Inflammatory macrophage (primary cell): Measurements from ENCODE around the gene HAUS5.
"Not testable (repeated sequence)": the region's sequence is repeated elsewhere in the genome, so short reads cannot be mapped to it uniquely, and the experiment has no call there.

Experiments used
- DNase-seq, 2 donors: peaks; one replicate each; pipeline ENCODE4 v3.0.0-alpha.2; 2020 to 2022
- total RNA-seq, 18 experiments: gene quantifications; one replicate each; lab custom pipeline; 2026; ENCODE audit warnings: mixed read lengths in 6 of 18, inconsistent platforms in 2 of 18; lab: John Stamatoyannopoulos, UW

HAUS5 gene, protein sequence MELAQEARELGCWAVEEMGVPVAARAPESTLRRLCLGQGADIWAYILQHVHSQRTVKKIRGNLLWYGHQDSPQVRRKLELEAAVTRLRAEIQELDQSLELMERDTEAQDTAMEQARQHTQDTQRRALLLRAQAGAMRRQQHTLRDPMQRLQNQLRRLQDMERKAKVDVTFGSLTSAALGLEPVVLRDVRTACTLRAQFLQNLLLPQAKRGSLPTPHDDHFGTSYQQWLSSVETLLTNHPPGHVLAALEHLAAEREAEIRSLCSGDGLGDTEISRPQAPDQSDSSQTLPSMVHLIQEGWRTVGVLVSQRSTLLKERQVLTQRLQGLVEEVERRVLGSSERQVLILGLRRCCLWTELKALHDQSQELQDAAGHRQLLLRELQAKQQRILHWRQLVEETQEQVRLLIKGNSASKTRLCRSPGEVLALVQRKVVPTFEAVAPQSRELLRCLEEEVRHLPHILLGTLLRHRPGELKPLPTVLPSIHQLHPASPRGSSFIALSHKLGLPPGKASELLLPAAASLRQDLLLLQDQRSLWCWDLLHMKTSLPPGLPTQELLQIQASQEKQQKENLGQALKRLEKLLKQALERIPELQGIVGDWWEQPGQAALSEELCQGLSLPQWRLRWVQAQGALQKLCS
- total RNA-seq: 1.3 to 12.1 (median 7.3) reads per million in 18 experiments

DNA sequence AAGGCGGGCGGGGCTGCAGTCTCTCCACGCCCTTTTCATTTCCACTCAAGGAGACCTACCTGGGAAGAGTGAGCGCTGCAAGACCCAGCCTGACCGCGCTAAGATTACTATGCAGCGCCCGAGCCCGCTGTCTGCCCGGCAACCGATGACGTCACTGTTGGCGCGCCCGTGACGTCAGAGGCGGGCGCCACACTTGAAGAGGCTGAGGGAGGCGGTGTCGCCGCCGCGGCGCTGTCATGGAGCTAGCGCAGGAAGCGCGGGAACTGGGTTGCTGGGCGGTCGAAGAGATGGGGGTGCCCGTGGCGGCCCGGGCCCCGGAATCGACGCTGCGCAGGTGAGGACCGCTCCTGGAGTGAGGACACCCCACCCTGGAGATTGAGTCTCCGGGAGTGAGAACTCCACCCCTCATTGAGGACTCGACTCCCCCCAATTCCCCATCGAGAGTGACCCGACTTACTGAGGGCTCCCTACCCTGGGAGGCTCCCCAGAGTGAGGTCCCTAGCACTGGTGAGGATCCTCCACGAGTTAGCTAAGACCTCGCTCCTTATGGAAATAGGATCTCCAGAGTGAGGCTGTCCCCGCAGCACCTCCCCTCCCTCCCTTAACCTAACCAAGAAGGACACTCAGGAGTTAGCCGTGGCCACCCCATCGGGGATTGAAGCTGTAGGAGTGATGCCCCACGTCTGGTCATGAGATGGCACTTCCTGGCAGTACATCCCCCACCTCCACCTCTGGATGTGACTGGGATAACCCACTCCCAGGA lies at the start of gene HAUS5:
HAUS5 (plus strand) TSS at position 177 of the 763 bp plus-strand sequence; CDS start at position 237, 60 bp downstream.
- peak; percentile 95 to 96 for DNase-seq

DNA sequence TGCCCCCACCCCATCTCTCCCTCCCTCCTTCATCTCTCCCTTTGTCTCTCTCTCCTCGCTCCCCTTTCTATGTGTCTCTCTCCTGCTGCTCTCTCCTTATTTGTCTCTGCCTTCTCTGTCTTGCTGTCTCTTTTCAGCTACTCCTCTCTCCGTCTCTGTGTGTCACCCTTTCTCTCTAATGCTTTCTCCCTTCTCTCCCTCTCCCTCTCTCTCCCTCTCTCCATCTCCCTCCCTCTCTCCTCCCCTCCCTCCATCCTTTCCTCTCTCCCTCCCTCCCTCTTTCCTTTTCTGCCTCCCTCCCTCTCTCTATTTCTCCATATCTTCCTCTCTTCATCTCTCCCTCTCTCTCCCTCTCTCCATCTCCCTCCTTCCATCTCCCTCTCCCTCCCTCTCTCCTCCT lies 49.8 kb upstream of the HAUS5 start:
- no peak for DNase-seq

DNA sequence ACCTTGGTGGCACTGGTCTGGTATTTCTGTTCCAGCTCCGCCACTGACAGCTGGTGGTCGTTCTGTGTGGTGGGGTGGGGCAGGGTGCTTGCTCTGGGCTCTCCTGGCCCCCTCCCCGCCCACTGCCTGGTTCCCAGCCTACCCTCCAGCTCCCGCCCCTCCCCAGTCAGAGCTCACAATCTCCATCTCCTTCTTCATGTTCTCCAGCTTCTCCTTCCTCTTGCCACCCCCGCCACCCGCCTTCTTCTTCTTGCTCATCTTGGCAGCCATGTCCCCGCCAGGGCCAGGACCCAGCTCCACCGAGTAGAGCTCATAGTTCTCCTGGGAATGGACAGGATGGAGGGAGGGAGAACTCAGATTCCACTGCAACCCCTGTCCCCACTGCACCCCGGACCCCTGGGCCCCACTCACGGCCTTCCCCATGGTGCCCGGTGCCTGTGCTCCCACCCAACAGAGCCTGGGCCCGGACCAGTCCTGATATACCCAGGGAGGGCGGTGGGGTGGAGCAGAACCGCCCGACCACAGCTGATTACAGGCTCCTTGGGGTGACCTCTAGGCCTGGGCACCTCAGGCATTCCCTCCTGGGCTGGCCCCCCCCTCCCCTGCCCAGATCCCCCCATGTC lies 49.2 kb upstream of the HAUS5 start, which contains the start of gene ATP4A:
ATP4A (minus strand) TSS at position 452 of the 623 bp plus-strand sequence; CDS start at position 423, 29 bp downstream.
- no peak for DNase-seq

DNA sequence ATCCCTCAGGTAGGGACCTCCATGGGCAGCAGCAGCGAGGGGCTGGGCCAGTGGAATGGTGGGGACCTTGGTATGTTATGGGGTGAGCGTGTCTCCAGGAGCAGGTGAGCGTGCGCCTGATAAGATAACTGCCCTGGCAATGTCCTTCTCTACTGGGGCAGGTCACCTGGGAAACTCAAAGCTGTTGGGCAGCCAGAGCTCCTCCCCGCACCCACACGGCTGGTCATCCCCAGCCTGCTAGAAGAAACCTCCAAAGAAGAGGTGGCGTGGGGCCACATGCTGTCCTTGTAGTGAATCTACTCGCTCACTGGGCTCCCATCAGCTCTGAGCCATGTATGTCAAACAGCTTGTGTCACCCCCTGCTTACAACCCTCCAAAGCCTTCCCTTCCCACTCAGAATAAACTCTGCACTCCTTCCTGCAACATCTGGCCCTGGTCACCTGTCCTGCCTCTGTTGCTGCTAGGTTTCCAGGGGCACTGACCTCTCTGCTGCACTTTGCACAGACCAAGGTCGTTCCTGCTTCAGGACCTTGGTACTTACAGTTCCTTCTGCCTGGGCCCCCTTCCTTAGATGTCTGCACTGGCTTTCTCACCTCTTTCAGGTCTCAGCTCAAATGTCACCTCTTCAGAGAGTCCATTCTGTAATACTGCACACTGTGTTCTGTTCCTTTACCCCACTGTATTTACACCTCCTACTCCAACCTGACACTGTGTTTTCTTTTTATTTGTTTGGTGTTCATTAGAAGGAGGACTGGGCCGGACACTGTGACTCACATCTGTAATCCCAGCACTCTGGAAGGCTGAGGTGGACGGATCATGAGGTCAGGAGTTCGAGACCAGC lies 47.3 kb upstream of the HAUS5 start:
- no peak for DNase-seq

DNA sequence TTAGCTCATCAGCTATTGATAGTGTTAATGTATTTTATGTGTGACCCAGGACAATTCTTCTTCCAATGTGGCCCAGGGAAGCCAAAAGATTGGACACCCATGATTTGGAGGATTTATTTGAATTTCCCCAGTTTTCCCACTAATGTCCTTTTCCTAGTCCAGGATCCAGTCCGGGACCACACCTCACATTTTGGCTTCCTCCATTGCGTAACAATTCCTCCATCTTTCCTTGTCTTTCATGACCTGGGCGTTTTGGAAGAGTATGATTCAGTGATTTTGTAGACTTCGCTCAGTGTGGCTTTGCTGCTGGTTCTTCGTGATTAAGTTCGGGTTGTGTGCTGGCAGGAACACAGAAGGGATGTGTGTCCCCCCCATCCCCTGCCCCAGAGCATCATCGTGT lies 45.8 kb upstream of the HAUS5 start:
- DNase-seq: no peak

DNA sequence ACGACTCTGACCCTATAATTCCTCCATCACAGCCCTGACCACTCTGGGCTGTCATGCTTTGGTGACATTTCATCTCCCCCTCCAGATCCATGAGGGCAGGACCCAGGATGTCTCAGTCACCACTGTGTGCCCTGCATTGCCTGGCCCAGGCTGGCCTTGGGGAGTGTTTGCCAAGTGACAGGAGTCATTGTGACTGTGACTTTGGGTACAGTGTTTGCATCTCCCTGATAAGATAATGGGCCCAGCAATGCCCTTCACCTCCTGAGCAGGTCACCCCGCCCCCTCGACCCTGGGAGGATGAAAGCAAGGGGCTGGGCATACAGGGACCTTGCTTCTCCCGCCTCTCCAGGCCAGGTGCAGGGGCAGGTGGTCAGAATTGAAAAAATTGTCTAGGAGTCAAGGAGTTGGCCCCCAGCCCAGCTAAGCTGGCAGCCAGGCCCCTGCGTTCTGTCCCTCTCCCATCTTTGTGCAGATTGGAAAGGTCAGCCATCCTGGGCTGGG lies 43.2 kb upstream of the HAUS5 start:
- no peak for DNase-seq

DNA sequence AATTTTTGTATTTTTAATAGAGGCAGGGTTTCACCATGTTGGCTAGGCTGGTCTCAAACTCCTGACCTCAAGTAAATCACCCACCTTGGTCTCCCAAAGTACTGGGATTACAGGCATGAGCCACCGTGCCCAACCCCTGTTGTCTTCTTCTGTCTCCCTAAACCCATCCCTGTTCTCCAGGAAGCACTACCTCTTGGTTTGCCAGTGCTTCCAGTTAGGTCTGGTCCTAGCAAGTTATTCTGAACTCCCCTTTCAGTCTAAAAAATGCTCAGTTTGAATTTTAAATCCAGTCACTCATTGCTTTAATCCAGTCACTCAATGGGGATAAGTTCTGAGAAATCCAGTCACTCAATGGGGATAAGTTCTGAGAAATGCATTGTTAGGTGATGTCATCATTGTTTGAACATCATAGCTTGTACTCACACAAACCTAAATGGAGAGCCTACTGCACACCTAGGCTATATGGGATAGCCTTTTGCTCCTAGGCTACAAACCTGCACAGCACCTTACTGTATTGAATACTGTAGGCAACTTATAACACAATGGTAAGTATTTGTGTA lies 41.0 kb upstream of the HAUS5 start:
- DNase-seq: no peak

DNA sequence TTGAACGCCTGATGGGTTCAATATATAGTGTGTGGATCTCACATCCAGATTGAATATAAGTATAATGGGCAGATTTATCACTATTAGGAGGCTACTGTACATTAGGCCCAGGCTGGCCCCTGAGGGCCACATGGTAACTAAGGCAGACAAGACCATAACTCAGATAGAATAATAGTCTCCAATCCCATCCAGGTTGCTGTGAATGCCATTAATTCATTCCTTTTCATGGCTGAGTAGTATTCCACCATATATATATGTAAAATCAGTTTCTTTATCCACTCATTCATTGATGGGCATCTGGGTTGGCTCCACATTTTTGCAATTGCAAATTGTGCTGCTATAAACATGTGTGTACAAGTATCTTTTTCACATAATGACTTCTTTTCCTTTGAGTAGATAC lies 34.6 kb upstream of the HAUS5 start:
- DNase-seq: no peak

DNA sequence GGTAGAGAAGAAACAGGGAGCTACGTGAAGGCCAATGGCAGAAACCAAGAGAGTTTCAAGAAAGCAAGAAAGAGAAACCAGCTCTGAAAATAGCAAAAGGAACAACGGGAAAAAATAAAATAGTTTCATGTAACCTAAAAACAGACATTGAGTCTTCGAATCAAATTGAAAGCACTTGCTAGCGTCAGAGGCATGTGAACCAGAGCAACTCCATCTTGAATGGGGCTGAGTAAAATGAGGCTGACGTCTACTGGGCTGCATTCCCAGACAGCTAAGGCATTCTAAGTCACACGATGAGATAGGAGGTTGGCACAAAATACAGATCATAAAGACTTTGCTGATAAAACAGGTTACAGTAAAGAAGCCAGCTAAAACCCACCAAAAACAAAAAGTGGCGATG lies 33.8 kb upstream of the HAUS5 start:
- no peak for DNase-seq

DNA sequence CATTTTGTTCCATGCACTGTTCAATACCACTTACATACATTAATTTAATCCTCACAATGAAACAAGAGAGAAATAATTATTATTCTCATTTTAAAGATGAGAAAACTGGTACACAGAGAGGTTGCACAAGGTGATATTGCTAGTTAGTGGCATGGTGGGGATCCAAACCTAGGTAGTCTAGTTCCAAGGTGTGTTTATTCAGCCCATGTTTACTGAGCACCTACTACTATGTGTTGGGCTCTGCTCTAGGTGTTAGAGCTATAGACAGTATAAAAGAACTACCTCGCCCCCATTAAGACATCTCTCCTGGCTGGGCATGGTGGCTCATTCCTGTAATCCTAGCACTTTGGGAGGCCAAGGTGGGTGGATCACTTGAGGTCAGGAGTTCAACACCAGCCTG lies 29.8 kb upstream of the HAUS5 start:
- DNase-seq: no peak

DNA sequence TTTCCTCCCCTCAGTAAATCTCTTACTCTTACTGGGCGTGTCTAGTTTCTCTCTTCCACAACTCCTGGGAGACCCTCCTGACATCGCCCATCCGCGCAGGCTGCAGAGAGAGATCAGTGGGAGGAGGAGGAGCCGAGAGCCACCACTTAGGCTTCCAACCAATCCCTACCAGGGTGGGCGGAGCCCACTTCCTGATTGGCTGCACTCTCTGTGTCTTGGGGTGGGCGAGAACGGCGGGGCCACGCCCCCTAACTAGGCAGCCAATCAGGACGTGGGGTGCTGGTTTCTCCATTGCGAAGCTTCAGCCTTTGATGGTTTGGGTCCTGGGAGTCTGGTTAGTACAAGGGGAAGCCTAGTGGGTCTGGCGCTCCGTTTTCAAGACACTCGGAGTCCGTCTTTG lies 26.7 kb upstream of the HAUS5 start, which contains the start of gene PMIS2:
PMIS2 (plus strand) TSS at position 326 of the 400 bp plus-strand sequence. CDS start 87 bp downstream, outside the sequence.
- DNase-seq: no peak

DNA sequence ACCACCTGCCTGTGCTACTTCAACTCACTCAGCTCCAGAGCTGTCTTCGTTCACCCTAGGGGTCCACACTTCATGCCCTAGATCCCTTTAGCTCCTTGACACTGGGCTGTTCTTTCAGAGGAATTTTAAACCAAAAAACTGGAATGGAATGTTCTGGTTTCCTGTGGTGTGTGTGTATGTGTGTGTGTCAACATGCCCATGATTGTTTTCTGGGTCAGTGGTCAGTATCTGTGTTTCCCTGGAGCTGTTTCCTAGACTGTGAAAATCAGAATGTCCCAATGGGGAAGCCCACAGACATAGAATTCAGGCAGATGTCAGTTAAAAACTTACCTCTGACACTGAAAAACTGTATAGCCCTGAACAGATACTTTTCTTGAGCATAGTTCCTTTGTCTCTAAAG lies 25.2 kb upstream of the HAUS5 start:
- no peak for DNase-seq

DNA sequence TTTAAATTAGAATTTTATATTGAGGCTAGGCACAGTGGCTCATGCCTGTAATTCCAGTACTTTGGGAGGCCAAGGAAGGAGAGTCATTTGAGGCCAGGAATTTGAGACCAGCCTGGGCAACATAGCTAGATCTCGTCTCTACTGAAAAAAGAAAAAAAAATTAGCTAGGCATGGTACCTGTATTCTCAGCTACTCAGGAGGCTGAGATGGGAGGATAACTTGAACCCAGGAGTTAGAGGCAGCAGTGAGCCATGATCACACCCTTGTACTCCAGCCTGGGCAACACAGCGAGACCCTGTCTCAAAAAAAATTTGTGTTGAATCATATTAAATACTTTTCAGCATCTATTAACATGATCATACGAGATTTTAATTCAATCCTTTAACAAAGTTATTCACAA lies 21.7 kb upstream of the HAUS5 start:
- no peak for DNase-seq

DNA sequence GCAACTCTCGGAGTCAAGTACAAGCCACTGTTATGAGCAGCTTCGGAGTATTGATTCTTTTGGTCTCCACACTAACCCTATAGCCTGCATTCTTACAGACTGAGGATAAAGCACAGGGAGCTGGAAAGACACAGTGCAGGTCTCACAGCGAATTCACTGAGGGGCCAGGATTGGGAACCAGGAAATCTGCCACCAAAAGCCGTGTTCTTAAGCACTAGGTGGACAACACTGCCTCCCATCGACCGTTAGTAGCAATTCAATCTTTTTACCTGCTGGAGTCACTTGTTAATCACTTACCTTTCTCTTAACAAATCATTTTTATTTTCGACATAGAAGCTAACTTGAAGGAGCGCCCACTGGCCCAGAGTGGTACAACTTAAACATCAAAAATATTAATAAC lies 20.3 kb upstream of the HAUS5 start:
- peak; percentile 9 to 47 for DNase-seq

DNA sequence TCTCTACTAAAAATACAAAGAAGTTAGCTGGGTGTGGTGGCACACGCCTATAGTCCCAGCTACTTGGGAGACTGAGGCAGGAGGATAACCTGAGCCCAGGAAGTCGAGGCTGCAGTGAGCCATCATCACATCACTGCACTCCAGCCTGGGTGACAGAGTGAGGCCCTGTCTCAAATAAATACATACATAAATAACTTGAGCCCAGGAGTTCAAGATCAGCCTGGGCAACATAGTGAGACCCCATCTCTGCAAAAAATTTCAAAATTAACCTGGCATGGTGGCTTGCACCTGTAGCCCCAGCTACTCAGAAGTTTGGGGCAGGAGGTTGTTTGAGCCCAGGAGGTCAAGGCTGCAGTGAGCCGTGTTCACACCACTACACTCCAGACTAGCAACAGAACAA lies 17.5 kb upstream of the HAUS5 start:
- not testable (repeated sequence) for DNase-seq

DNA sequence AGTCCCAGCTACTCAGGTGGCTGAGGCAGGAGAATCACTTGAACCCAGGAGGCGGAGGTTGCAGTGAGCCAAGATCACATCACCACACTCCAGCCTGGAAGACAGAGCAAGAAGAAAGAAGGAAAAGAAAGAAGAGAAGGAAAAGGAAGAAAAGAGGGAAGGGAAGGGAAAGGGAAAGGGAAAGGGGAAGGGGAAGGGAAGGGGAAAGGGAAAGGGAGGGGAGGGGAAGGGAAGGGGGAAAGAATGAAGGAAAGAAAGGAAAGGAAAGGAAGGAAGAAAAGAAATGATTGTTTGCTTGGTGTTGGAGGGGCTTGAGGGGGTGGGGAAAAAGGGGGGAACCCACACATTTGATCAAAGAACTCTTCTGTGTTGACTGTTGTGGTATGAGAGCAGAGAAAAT lies 16.6 kb upstream of the HAUS5 start:
- DNase-seq: no peak

DNA sequence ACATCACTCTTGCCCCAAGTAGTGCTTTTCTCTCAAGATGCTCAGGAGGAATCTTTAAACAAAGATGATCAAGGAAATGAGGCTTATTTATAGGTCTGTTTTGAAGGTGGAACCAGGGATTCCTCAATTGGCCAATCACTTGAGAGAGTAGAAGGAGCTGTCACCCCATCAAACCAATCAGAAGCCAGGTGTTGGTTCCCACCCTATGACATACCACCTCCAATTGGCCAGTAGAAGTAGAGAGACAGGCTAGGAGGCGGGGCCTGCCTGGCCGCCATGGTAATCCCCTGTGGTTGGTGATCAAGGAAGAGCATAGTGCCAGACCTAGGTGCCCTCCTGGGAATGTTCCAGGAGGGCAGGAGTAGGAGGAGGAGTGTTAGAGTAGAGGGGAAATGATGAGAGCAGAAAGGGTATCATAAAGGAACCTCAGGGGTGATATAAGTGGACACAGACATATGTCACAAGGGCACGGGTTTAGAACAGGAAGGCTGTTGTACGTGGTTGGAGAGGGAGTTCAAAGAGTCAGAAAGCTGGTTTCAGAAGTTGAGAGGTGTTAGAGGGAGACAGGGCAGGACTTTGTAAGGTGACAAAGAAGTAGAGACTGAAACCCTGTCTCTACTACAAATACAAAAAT lies 16.1 kb upstream of the HAUS5 start:
- peak; percentile 2 to 3 for DNase-seq

DNA sequence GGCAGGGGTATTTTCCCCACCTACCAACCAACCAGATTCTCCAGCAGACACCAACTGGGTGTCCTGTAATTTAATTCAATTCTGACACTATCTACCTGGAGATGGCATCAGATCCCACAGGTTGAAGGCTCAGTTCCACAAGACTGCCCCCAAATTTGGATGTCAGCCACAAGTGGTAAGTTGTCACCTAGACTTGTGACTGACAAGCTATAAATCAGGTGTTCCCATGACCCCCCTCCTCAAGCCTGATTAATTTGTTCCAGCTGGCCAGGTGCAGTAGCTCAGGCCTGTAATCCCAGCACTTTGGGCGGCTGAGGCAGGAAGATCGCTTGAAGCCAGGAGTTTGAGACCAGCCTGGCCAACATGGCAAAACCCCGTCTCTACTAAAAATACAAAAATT lies 10.6 kb upstream of the HAUS5 start:
- no peak for DNase-seq

DNA sequence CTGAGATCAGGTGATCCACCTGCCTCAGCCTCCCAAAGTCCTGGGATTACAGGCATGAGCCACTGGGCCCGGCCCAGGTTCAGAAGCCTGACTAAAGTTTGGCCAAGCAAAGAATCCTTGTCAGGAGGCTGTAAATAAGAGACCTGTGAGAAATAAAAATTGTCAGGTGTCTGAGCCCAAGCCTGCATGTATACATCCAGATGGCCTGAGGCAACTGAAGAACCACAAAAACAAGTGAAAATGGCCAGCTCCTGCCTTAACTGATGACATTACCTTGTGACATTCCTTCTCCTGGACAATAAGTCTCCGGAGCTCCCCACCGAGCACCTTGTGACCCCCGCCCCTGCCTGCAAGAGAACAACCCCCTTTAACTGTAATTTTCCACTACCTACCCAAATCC lies 8.1 kb upstream of the HAUS5 start:
- DNase-seq: not testable (repeated sequence)

DNA sequence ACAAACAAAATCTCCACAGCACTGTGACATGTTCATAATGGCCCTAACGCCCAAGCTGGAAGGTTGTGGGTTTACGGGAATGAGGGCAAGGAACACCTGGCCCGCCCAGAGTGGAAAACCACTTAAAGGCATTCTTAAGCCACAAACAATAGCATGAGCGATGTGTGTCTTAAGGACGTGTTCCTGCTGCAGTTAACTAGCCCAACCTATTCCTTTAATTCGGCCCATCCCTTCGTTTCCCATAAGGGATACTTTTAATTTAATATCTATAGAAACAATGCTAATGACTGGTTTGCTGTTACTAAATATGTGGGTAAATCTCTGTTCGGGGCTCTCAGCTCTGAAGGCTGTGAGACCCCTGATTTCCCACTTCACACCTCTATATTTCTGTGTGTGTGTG lies 5.4 kb upstream of the HAUS5 start:
- not testable (repeated sequence) for DNase-seq

DNA sequence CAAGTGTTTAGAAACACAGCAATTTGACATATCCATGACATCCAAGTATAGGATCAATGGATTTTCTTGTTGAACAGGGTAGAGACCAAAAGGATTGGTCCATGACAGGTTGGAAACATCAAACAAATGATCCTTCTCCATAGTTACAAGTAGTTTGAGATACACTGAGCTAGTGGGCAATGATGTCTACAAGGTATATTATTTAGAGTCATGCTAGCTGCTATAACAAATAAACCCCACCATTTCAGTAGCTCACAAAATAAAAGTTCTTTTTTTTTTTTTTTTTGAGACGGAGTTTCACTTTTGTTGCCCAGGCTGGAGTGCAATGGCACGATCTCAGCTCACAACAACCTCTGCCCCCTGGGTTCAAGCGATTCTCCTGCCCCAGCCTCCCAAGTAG lies 4.9 kb upstream of the HAUS5 start:
- DNase-seq: no peak
